HEK293T (cell line): Measurements from ENCODE around the gene SWI5.

Experiments
- BHLHE40 ChIP-seq: fragments of 450-650 bp; IDR thresholded peaks from 2 replicates; pipeline ENCODE4 v1.6.1; 2016; ENCODE audit warnings: mild to moderate bottlenecking, moderate library complexity, borderline replicate concordance
- CTBP1 ChIP-seq: fragments of 450-650 bp; IDR thresholded peaks from 2 replicates; pipeline ENCODE4 v1.6.1; 2016; ENCODE audit warnings: borderline replicate concordance
- ELF4 ChIP-seq: fragments of 450-650 bp; IDR thresholded peaks from 2 replicates; pipeline ENCODE4 v1.6.1; 2017; ENCODE audit warnings: antibody characterized with exemption
- FOXK2 ChIP-seq: fragments of 450-650 bp; IDR thresholded peaks from 2 replicates; pipeline ENCODE4 v1.6.1; 2016; ENCODE audit warnings: mild to moderate bottlenecking
- FOXM1 ChIP-seq: fragments of 450-650 bp; IDR thresholded peaks from 2 replicates; pipeline ENCODE4 v1.6.1; 2017; ENCODE audit warnings: mild to moderate bottlenecking, borderline replicate concordance
- NFRKB ChIP-seq: fragments of 450-650 bp; IDR thresholded peaks from 2 replicates; pipeline ENCODE4 v1.6.1; 2016; ENCODE audit warnings: mild to moderate bottlenecking, moderate library complexity
- PKNOX1 ChIP-seq: fragments of 450-650 bp; IDR thresholded peaks from 2 replicates; pipeline ENCODE4 v1.6.1; 2016
- SP1 ChIP-seq: fragments of 450-650 bp; IDR thresholded peaks from 2 replicates; pipeline ENCODE4 v1.6.1; 2017
- SUZ12 ChIP-seq: fragments of 450-650 bp; IDR thresholded peaks from 2 replicates; pipeline ENCODE4 v1.6.1; 2016; ENCODE audit warnings: mild to moderate bottlenecking
- TARDBP ChIP-seq: fragments of 450-650 bp; IDR thresholded peaks from 2 replicates; pipeline ENCODE4 v1.6.1; 2016

GRCh38 chr9:128274245-128274644, 1.8 kb upstream of the SWI5 start:
- TF ChIP-seq ELF4 (no peak), FOXM1 (no peak), FOXK2 (no peak), SP1 (no peak), CTBP1 (no peak), BHLHE40 (no peak), TARDBP (no peak), PKNOX1 (no peak), SUZ12 (no peak), NFRKB (no peak)
